K562 treated with DMSO at 1 percent for 48 hours (cell line): ENCODE measurements around the gene MDC1. TPM values are rescaled to one million over a fixed set of nuclear protein-coding genes. Genes with fewer than 3 reads are reported as not detected.

Experiments
- total RNA-seq: library from RNA; unstranded; fragments of 300-600 nt; gene quantifications from 2 replicates; pipeline ENCODE4 v1.2.3, GENCODE V29; 2022; ENCODE audit warnings: low replicate concordance; ENCODE audit errors: extremely low read depth

The MDC1 gene, protein sequence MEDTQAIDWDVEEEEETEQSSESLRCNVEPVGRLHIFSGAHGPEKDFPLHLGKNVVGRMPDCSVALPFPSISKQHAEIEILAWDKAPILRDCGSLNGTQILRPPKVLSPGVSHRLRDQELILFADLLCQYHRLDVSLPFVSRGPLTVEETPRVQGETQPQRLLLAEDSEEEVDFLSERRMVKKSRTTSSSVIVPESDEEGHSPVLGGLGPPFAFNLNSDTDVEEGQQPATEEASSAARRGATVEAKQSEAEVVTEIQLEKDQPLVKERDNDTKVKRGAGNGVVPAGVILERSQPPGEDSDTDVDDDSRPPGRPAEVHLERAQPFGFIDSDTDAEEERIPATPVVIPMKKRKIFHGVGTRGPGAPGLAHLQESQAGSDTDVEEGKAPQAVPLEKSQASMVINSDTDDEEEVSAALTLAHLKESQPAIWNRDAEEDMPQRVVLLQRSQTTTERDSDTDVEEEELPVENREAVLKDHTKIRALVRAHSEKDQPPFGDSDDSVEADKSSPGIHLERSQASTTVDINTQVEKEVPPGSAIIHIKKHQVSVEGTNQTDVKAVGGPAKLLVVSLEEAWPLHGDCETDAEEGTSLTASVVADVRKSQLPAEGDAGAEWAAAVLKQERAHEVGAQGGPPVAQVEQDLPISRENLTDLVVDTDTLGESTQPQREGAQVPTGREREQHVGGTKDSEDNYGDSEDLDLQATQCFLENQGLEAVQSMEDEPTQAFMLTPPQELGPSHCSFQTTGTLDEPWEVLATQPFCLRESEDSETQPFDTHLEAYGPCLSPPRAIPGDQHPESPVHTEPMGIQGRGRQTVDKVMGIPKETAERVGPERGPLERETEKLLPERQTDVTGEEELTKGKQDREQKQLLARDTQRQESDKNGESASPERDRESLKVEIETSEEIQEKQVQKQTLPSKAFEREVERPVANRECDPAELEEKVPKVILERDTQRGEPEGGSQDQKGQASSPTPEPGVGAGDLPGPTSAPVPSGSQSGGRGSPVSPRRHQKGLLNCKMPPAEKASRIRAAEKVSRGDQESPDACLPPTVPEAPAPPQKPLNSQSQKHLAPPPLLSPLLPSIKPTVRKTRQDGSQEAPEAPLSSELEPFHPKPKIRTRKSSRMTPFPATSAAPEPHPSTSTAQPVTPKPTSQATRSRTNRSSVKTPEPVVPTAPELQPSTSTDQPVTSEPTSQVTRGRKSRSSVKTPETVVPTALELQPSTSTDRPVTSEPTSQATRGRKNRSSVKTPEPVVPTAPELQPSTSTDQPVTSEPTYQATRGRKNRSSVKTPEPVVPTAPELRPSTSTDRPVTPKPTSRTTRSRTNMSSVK (N-terminal part only)
- total RNA-seq = 246 TPM in 1 of 2 replicates, not detected in the other

GRCh38 chr6:30717129-30717844 lies at the start of gene MDC1:
TSS of gene MDC1 (minus strand) at chr6:30717281. CDS start at chr6:30715175, 2,106 bp downstream.

DNA sequence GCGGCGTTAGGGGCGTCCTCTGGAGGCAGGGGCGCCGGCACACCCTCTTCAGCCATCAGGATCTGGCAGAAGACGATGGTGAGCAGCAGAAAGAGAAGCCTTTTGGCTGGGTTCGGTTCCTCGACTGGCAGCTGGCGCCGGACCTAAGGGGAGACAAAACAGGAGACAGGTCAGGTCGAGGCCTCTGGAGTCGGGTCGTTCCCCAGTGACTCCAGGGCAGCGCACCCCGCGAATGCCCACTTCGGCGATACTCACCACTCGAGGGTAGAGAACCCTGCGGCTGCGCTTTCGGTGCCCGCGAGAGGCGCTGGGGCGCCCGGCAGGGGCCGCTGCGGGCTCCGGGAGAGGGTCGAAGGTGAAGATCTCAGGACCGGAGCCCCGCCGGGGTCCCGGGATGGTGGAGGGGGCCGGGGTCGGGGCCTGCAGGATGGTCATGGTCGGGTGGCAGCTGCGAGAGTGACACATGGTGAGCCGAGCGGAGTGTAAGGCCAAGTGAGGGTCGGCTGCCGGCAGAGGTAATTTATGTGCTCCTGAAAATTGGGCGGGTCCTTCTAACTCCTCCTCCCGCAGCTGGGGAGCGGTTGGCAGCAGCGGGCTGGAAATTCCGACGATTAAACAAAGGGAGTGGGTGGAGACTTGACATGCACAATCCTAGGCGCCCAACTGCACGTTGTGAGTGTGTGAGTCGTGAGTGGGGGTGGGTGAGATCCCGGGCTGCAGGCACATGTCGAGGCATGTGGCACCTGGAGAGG lies 27.1 kb upstream of the MDC1 start, which contains the start of gene IER3:
Gene IER3 (minus strand): TSS at position 494 of the 752 bp plus-strand sequence. CDS start 29 bp downstream, at position 465.

DNA sequence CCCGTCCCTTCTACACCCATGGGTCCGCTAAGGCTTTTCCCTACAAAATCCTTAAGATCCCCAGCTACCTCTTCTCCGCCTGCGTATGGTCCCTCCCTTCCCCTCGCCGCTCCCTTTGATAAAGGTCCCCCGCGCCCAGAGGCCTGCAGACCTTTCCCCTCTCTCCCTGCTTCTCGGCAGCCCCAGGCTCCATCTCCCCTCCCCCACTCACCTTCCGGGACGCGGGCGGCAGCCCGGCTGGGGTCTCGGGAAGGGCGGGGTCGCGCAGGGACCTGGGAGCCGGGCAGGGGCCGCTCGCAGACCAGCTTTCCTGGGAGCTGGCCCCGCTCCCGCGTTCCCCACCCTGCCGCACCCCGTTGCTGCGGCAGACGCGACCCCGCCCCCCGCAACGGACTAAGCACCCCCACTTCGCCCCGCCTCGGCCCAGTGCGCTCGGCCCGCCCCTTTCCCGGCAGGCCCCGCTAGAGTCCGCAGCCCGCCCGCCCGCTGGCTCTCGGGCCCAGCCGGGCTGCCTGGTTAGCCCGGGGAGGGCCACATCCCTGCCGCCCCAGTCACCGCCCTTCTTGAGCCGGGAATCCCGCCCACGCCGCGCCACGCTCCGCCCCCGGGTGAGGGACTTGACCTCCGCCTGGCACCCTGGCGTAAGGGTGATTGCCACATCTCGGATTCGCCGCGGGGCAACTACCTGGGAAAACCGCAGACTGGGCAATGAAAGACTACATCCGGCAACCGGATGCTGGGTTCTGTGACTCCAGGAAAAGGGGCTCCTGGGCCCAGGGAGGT lies 25.4 kb upstream of the MDC1 start, which contains the start of gene FLOT1:
Gene FLOT1 (minus strand): TSS at position 372 of the 783 bp plus-strand sequence. CDS start 498 bp downstream, outside the sequence.

GRCh38 chr6:30719791-30720737 lies 3.0 kb upstream of the MDC1 start, which contains the start of gene TUBB:
TSS of gene TUBB (plus strand) at chr6:30720352. CDS start at chr6:30720507, 155 bp downstream.

DNA sequence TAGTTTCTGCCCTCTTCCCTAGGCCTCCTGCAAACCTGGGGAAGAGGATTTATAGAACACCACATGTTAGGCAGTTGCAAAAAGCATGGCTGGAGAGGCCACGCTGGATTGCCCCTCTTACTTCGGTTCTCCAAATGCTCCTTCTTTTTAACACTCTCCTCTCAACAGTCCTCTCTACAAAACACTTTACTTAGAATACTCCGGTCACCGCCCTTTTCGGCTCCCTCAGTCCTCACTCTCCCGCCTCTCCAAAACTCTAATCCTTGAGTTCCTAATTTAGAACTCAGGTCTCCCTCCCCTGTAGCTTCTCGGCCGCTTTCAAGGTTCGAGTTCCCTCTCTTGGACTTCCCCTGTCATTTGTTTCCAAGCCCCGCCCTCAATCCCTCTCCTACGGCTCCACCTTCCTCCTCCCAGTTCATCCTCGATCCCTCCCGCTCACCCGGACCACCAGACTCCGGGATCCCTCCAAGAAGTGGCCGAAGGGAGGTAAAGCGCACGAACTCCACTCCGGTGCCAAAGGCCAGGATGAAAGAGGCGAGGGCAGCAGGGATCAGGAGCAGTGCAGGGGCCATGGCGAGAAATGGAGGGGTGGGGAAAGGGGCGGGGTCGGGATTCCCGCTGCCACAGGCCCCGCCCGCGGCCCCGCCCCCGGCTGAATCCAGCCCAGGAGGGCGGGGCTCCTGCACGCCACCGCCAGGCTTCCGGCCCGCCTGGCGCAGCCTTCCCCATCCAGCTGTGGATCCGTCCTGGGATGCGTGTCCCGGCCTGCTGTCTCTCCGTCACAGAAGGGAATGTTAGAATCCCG lies 26.5 kb downstream of the MDC1 start, which contains the start of gene NRM:
Gene NRM (minus strand): TSS at position 582 of the 805 bp plus-strand sequence. CDS start 10 bp downstream, at position 572.

DNA sequence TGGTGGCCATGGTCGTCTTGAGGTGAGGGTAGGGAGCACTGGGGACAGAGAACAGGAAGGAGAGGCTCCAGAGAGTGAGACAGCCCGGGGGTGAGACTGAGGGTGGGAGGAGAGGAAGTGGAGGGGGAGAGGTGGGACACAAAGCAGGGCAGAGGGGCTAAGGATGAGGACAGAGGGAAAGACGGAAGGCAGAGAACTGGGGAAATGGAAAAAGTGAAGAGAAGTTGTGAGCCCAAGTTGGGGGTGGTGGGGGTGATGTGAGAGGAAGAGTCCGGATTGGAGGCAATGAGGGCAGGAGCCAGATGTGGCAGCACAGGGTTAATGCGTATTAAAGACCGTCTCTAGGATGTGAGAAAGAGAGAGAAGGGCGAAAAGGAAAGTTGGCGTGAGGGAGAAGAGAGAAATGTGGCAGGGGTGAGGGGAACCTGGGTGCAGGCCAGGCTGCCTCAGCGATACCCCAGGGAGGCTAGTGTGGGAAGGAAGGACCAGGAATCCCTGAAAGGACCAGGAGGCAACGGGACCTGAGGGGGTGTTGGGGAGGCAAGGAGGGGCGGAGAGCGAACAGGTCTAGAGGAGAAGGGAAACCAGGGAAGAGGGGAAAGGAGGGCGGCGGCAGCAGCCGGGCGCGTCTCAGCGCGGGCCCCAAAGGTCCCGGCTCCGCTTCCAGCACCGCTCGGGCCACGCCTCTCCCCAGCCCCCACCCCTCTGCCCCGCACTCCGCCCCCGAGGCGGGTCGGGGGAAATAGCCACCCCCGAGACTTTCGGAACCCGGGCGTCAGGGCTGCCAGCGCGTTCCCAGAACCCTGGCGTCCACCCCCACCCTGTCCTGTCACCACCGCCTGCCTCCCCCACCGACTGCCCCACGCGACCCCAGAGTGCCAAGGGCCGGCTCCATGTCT lies 30.8 kb downstream of the MDC1 start, which contains the start of gene PPP1R18:
Gene PPP1R18 (minus strand): TSS at position 637 of the 899 bp plus-strand sequence. CDS start 627 bp downstream, at position 10.

GRCh38 chr6:30672445-30673253 lies 44.4 kb downstream of the MDC1 start, which contains the start of gene DHX16:
TSS of gene DHX16 (minus strand) at chr6:30673006. CDS start at chr6:30672841, 165 bp downstream.

Other genes starting within 250 kb of the MDC1 start
- not detected in 2 replicates for gene HLA-E, start 227.8 kb downstream of the MDC1 start, total RNA-seq
- gene GNL1, start 160.8 kb downstream of the MDC1 start, total RNA-seq = not detected in 2 replicates
- gene PRR3, start 160.0 kb downstream of the MDC1 start, total RNA-seq = not detected in 2 replicates
- gene ABCF1, start 145.8 kb downstream of the MDC1 start, total RNA-seq = not detected in 2 replicates
- gene PPP1R10, start 100.0 kb downstream of the MDC1 start, total RNA-seq = not detected in 2 replicates
- gene MRPS18B, start 99.4 kb downstream of the MDC1 start, total RNA-seq = not detected in 2 replicates
- gene ATAT1, start 90.4 kb downstream of the MDC1 start, total RNA-seq = not detected in 2 replicates
- gene C6orf136, start 70.1 kb downstream of the MDC1 start, total RNA-seq = not detected in 2 replicates
- not detected in 2 replicates for gene DHX16, start 44.3 kb downstream of the MDC1 start, total RNA-seq
- gene PPP1R18, start 30.6 kb downstream of the MDC1 start, total RNA-seq = not detected in 2 replicates
- not detected in 2 replicates for gene NRM, start 26.3 kb downstream of the MDC1 start, total RNA-seq
- gene TUBB, start 3.1 kb upstream of the MDC1 start, total RNA-seq = 976 and 1,473 TPM in 2 replicates
- gene FLOT1, start 25.4 kb upstream of the MDC1 start, total RNA-seq = 531 TPM in 1 of 2 replicates, not detected in the other
- not detected in 2 replicates for gene IER3, start 27.3 kb upstream of the MDC1 start, total RNA-seq
- gene DDR1, start 167.2 kb upstream of the MDC1 start, total RNA-seq = not detected in 2 replicates
- not detected in 2 replicates for gene GTF2H4, start 190.9 kb upstream of the MDC1 start, total RNA-seq
- 1,268 TPM in 1 of 2 replicates, not detected in the other for gene VARS2, start 197.0 kb upstream of the MDC1 start, total RNA-seq
- gene SFTA2, start 214.9 kb upstream of the MDC1 start, total RNA-seq = not detected in 2 replicates
- gene MUCL3, start 223.7 kb upstream of the MDC1 start, total RNA-seq = not detected in 2 replicates